Testis (tissue), 2 donors: ENCODE data around the gene PITX2.

ENCODE experiments used
- POLR2A ChIP-seq: fragments of 450-650 bp; IDR thresholded peaks from one replicate; pipeline ENCODE4 v1.6.1; 2017; ENCODE audit warnings: antibody characterized with exemption, mild to moderate bottlenecking, moderate library complexity
- TF ChIP-seq, protein P1 (sequence below), 3 experiments: fragments of 450-650 bp in 2 of 3; fragments of 200-600 bp in 1 of 3; sonication (generic) in 1 of 3; IDR thresholded peaks; one replicate each; pipeline ENCODE4 v1.5.1; 2016 to 2019; ENCODE audit warnings: antibody characterized with exemption in 3 of 3, mild to moderate bottlenecking in 2 of 3, moderate library complexity in 1 of 3

DNA sequence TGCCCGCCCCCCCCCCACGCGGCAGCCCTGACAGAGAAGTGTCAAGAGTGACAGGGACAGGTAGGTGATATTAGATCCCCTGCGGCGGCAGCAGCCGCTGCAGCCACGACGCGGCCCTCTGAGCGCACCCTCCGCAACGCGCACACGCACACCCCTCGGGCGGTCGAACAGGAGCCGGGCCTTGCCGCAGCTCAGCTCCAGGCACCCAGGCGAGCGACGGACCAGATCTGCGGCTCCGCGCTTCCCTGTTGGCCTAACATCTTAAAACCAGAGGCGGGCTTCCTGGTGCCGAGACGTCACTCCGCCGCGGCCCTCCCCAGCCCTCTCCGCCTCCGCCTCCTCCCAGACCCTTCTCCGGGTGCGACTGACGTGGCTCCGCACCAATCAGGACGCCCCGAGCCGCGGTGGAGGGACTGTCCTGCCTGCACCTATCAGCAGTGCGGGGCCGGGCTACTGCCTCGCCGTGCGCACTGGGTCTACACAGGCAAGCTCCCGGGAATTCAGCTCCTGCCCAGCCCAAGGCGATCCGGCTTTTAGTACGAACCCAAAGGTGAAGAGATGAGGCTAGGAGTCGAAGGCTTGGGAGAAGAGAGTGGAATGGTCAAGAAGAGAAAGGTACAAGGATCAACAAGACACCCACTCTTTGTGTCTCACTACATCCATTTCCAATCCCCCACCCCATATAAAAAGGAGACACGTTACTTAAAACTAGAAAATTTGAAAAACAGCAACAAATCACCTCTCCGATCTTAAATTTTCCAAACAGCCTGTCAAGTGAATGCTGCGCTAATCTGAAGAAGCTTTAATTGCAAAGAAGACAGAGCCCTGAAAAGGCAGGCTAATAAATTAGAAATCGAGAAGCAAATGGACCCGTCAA, at the start of gene PITX2:
- TF ChIP-seq, protein P1, sequence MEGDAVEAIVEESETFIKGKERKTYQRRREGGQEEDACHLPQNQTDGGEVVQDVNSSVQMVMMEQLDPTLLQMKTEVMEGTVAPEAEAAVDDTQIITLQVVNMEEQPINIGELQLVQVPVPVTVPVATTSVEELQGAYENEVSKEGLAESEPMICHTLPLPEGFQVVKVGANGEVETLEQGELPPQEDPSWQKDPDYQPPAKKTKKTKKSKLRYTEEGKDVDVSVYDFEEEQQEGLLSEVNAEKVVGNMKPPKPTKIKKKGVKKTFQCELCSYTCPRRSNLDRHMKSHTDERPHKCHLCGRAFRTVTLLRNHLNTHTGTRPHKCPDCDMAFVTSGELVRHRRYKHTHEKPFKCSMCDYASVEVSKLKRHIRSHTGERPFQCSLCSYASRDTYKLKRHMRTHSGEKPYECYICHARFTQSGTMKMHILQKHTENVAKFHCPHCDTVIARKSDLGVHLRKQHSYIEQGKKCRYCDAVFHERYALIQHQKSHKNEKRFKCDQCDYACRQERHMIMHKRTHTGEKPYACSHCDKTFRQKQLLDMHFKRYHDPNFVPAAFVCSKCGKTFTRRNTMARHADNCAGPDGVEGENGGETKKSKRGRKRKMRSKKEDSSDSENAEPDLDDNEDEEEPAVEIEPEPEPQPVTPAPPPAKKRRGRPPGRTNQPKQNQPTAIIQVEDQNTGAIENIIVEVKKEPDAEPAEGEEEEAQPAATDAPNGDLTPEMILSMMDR (IDR thresholded peaks at IDR 0.05): no peak
- no peak for TF ChIP-seq POLR2A
